Gastroesophageal sphincter (tissue), 3 donors: ENCODE results near the gene GALK2.
"Not testable (repeated sequence)": the region's sequence is repeated elsewhere in the genome, so short reads cannot be mapped to it uniquely, and the experiment has no call there.

ENCODE experiments used
- CTCF ChIP-seq, 4 experiments: fragments of 200-600 bp in 2 of 4; fragments of 450-650 bp in 2 of 4; sonication (generic) in 1 of 4; IDR thresholded peaks; one replicate each; pipeline ENCODE4 v1.5.1; 2017 to 2019; ENCODE audit warnings: antibody characterized with exemption in 4 of 4, mild to moderate bottlenecking in 2 of 4, moderate library complexity in 2 of 4
- EP300 ChIP-seq: sonication (generic); formaldehyde crosslinking; IDR thresholded peaks from one replicate; pipeline ENCODE4 v1.6.1; 2017; ENCODE audit warnings: antibody characterized with exemption, mild to moderate bottlenecking

- TF ChIP-seq CTCF (IDR thresholded peaks at IDR 0.05); EP300: not testable (repeated sequence)
Measured at GRCh38 chr15:49265117-49265516, 95.1 kb downstream of the GALK2 start.
